GM13976 (cell line): ENCODE measurements around the gene MAP4K4.

Source experiments
- DNase-seq: peaks from one replicate; pipeline ENCODE4 v3.0.0; 2012; ENCODE audit warnings: low spot score
- in situ Hi-C: fragments of 300-500 bp; cut with MboI; formaldehyde crosslinking; loops from one replicate; pipeline ENCODE4 v1.12.0; 2022; ENCODE audit warnings: low sequenced_read_pairs, mixed read lengths, inconsistent platforms; ENCODE audit not compliant: unreplicated experiment
- TF ChIP-seq, protein P1 (sequence below): IDR thresholded peaks from 2 replicates; pipeline ENCODE4 v1.5.1; 2012; ENCODE audit warnings: borderline replicate concordance, mild to moderate bottlenecking; ENCODE audit not compliant: insufficient read depth; ENCODE audit errors: extremely low read depth, missing control alignments, control extremely low read depth

MAP4K4 gene

DNA sequence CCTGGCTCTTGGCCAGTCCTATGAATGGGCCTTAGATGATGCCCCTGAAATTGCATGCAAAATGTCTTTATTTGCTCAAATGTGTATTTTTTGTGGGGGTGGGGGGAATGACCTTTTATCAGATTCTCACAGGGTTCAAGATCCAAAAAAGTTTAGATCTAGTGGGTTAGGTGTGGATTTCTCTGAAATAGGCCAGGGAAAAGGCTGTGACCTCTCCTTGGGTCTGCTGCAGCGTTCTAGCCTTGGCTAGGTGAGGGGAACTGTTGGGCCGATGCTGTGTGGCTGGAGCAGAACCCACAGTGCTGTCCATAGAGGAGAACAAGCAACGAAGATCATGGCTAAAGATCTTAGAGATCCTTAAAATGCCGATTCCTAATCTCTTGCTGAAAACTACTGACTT lies 163.9 kb downstream of the MAP4K4 start:
- TF ChIP-seq, protein P1, sequence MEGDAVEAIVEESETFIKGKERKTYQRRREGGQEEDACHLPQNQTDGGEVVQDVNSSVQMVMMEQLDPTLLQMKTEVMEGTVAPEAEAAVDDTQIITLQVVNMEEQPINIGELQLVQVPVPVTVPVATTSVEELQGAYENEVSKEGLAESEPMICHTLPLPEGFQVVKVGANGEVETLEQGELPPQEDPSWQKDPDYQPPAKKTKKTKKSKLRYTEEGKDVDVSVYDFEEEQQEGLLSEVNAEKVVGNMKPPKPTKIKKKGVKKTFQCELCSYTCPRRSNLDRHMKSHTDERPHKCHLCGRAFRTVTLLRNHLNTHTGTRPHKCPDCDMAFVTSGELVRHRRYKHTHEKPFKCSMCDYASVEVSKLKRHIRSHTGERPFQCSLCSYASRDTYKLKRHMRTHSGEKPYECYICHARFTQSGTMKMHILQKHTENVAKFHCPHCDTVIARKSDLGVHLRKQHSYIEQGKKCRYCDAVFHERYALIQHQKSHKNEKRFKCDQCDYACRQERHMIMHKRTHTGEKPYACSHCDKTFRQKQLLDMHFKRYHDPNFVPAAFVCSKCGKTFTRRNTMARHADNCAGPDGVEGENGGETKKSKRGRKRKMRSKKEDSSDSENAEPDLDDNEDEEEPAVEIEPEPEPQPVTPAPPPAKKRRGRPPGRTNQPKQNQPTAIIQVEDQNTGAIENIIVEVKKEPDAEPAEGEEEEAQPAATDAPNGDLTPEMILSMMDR: no peak
- DNase-seq: no peak
- in situ Hi-C loops: no loop called here

DNA sequence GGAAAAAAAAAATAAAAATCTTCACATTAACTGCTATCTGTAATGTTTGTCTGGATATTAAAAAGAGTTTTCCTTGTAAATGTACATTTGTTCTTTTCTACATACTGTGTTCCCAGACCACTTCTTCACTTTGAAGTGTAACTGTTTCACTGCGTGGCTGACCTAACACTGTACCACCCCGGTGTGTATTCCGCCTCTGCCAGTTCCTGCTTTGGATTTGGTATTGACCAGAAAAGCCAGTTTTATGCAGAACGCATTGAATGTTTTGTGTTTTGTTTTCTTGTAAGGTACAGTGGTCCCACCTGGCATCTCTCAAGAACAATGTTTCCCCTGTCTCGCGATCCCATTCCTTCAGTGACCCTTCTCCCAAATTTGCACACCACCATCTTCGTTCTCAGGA lies 166.0 kb downstream of the MAP4K4 start:
- TF ChIP-seq, protein P1: no peak
- DNase-seq: no peak
- in situ Hi-C loops: no loop called here

DNA sequence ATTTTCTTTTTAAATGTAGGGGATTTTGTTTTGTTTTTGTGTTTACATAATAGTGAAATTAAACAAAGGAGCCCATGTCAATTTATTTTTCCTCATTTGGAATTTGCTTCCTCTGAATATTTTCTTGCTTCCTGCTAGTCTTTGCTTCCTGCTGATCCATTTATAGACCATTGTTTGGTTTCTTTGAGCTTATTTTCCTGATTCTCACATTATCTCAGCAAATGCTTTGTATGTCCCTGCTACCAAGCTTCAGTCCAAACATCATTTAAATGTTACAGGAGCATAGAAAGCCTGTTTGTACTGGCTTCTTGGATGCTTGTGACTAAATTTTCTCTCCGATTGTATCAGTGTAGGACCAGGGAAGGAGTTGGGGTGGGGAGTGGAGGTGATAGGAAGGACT lies 166.9 kb downstream of the MAP4K4 start:
- TF ChIP-seq, protein P1: no peak
- in situ Hi-C loops: no loop called here
- DNase-seq: no peak

DNA sequence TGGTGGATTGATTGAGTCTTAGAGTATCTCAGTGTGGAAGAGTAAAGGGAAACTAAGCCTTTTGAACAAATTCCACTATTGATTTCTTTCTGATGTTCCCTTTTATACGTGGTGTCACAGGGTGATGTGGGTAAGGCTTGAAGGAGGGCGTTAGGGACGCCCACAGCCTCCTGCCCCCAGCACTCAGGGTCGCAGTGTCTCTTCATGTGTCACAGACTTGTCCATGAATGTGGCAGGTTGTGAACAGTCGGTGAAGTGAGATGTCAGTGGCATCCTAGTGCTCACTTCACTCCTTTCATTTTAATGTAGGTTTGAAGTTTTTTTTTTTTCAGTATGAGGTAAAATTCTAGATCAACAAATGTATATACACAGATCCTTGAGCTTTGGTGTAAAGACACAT lies 171.0 kb downstream of the MAP4K4 start:
- no peak for DNase-seq
- in situ Hi-C loops: no loop called here
- TF ChIP-seq, protein P1: no peak

DNA sequence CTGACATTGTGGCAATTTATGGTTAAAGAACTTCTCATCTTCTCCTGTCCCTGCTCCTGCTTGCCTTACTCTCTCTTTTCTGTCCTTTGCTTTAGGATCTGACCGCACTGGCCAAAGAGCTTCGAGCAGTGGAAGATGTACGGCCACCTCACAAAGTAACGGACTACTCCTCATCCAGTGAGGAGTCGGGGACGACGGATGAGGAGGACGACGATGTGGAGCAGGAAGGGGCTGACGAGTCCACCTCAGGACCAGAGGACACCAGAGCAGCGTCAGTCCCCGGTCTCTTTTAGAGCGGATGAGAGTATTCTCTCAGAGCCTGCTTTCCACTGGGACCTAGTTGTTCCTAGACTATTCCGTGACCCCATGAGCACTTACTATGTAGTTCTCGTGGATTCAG lies 172.0 kb downstream of the MAP4K4 start:
- in situ Hi-C loops: no loop called here
- TF ChIP-seq, protein P1: no peak
- DNase-seq: no peak

DNA sequence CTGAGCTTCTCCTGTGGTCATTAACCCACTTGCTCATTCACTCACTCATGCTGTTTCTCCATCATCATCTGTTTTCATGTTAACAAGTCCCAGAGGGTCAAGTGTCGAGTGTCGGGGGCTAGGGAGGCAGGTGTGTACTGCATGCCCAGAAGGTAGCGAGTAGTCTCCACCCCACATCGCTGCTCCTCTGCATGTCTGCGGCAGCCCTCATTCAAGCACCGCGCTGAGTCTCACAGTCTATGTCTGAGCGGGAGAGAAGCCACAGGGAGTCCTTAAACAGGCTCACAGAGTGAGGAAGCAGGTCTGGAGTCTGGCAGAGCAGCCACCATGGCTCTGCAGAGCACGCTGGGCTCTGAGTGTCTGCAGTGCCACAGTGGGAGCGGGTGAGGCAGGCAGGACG lies 172.9 kb downstream of the MAP4K4 start:
- TF ChIP-seq, protein P1: no peak
- in situ Hi-C loops: no loop called here
- no peak for DNase-seq

DNA sequence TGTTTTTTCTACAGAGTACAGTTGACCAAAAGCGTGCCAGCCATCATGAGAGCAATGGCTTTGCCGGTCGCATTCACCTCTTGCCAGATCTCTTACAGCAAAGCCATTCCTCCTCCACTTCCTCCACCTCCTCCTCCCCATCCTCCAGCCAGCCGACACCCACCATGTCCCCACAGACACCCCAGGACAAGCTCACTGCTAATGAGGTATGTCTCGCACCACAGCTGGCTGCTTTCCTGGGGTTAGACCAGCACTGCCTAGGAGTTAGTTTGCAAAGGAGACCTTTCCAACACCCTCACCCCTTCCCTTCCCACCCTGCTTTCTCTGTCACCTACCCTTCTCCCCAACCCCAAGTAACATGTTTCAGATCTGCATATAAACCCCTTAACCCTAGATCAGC lies 174.0 kb downstream of the MAP4K4 start:
- DNase-seq: no peak
- TF ChIP-seq, protein P1: no peak
- in situ Hi-C loops: no loop called here
